Endothelial cell of umbilical vein (primary cell): ENCODE measurements around the gene ARID1B.

ENCODE experiments used
- EZH2 ChIP-seq: IDR thresholded peaks from 2 replicates; pipeline ENCODE4 v1.6.1; 2012; ENCODE audit warnings: borderline replicate concordance, low read depth, mild to moderate bottlenecking, moderate library complexity, low read length, inconsistent platforms; ENCODE audit not compliant: severe bottlenecking
- FOS ChIP-seq: IDR thresholded peaks from 2 replicates; pipeline ENCODE4 v1.6.1; 2011; ENCODE audit warnings: mild to moderate bottlenecking, low read length, moderate library complexity, borderline replicate concordance; ENCODE audit not compliant: insufficient read depth
- JUN ChIP-seq: IDR thresholded peaks from 2 replicates; pipeline ENCODE4 v1.6.1; 2011; ENCODE audit warnings: borderline replicate concordance, low read depth; ENCODE audit not compliant: insufficient read length, insufficient read depth
- POLR2A ChIP-seq: IDR thresholded peaks from 2 replicates; pipeline ENCODE4 v1.6.1; 2012; ENCODE audit warnings: low read depth, mild to moderate bottlenecking, control low read depth, low read length
- POLR2AphosphoS5 ChIP-seq: IDR thresholded peaks from 2 replicates; pipeline ENCODE4 v1.6.1; 2012; ENCODE audit warnings: low read depth, mild to moderate bottlenecking, control low read depth, low read length, moderate library complexity; ENCODE audit not compliant: insufficient read depth
- TF ChIP-seq, protein P1 (sequence below), 2 donors: IDR thresholded peaks; 1 replicate in 1 of 2; 2 replicates in 1 of 2; pipeline ENCODE4 v1.5.1; 2011; ENCODE audit warnings: low read length in 2 of 2, mild to moderate bottlenecking in 2 of 2, moderate library complexity in 2 of 2, control low read depth in 1 of 2, inconsistent platforms in 1 of 2, low read depth in 1 of 2; ENCODE audit not compliant: insufficient read depth in 1 of 2; ENCODE audit errors: extremely low read depth in 1 of 2

DNA sequence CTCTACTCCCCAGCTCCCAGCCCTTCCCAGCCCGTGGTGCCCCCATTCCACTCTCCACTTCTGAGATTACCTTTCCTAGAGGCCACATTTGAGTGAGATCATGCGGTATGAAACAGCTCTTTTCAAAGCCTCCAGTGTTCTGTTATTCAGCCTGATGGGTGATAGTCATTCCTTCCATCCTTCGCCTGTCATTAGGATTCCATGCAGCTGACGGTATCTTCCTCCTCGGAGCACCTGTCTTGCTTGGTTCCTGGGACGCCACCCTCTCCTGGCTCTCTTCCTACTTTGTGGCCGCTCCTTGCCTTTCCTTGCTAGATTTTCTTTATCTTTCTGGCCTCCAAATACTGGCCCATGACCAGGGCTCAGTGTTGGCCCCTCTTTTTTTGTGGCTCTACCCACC is 137.0 kb downstream of the ARID1B start:
- TF ChIP-seq, protein P1, sequence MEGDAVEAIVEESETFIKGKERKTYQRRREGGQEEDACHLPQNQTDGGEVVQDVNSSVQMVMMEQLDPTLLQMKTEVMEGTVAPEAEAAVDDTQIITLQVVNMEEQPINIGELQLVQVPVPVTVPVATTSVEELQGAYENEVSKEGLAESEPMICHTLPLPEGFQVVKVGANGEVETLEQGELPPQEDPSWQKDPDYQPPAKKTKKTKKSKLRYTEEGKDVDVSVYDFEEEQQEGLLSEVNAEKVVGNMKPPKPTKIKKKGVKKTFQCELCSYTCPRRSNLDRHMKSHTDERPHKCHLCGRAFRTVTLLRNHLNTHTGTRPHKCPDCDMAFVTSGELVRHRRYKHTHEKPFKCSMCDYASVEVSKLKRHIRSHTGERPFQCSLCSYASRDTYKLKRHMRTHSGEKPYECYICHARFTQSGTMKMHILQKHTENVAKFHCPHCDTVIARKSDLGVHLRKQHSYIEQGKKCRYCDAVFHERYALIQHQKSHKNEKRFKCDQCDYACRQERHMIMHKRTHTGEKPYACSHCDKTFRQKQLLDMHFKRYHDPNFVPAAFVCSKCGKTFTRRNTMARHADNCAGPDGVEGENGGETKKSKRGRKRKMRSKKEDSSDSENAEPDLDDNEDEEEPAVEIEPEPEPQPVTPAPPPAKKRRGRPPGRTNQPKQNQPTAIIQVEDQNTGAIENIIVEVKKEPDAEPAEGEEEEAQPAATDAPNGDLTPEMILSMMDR (IDR thresholded peaks at IDR 0.05; ENCODE audit: extremely low read depth in 1 of 2, insufficient read depth in 1 of 2, low read depth in 1 of 2, low read length in 2 of 2) = no peak
- TF ChIP-seq POLR2A (no peak), POLR2AphosphoS5 (no peak), EZH2 (no peak), FOS (no peak), JUN (no peak)
